Testis (tissue), 2 donors: Measurements from ENCODE around the gene IGF1R.

Source experiments
- POLR2A ChIP-seq: fragments of 450-650 bp; IDR thresholded peaks from one replicate; pipeline ENCODE4 v1.6.1; 2017; ENCODE audit warnings: antibody characterized with exemption, mild to moderate bottlenecking, moderate library complexity
- TF ChIP-seq, protein P1 (sequence below), 3 experiments: fragments of 450-650 bp in 2 of 3; fragments of 200-600 bp in 1 of 3; sonication (generic) in 1 of 3; IDR thresholded peaks; one replicate each; pipeline ENCODE4 v1.5.1; 2016 to 2019; ENCODE audit warnings: antibody characterized with exemption in 3 of 3, mild to moderate bottlenecking in 2 of 3, moderate library complexity in 1 of 3

DNA sequence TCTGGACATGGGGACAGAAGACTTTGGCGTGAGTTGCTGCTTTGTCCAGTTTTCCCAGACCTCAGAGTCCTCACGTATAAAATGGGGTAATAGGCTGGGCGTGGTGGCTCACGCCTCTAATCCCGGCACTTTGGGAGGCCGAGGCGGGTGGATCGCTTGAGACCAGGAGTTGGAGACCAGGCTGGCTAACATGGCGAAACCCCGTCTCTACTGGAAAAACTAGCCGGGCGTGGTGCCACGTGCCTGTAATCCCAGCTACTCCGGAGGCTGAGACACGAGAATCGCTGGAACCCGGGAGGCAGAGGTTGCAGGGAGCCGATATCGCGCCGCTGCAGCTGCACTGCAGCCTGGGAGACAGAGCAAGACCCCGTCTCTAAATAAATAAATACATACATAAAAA, 22.7 kb upstream of the IGF1R start:
- no peak for TF ChIP-seq POLR2A
- TF ChIP-seq, protein P1, sequence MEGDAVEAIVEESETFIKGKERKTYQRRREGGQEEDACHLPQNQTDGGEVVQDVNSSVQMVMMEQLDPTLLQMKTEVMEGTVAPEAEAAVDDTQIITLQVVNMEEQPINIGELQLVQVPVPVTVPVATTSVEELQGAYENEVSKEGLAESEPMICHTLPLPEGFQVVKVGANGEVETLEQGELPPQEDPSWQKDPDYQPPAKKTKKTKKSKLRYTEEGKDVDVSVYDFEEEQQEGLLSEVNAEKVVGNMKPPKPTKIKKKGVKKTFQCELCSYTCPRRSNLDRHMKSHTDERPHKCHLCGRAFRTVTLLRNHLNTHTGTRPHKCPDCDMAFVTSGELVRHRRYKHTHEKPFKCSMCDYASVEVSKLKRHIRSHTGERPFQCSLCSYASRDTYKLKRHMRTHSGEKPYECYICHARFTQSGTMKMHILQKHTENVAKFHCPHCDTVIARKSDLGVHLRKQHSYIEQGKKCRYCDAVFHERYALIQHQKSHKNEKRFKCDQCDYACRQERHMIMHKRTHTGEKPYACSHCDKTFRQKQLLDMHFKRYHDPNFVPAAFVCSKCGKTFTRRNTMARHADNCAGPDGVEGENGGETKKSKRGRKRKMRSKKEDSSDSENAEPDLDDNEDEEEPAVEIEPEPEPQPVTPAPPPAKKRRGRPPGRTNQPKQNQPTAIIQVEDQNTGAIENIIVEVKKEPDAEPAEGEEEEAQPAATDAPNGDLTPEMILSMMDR (IDR thresholded peaks at IDR 0.05): no peak
